Stimulated activated CD8-positive, alpha-beta memory T cell treated with anti-CD3 and anti-CD28 coated beads, Interleukin-15, amount 100 ng/mL, for 1 hour (primary cell): Measurements from ENCODE around the gene KSR1.

Experiments
- DNase-seq: peaks from one replicate; pipeline ENCODE4 v3.0.0-alpha.2; 2020; ENCODE audit warnings: low read depth

KSR1 gene

GRCh38 chr17:27550974-27551505 lies 94.8 kb downstream of the KSR1 start:
- no peak for DNase-seq

- DNase-seq, result no peak
Observed at GRCh38 chr17:27551701-27552248, 95.5 kb downstream of the KSR1 start.

DNA sequence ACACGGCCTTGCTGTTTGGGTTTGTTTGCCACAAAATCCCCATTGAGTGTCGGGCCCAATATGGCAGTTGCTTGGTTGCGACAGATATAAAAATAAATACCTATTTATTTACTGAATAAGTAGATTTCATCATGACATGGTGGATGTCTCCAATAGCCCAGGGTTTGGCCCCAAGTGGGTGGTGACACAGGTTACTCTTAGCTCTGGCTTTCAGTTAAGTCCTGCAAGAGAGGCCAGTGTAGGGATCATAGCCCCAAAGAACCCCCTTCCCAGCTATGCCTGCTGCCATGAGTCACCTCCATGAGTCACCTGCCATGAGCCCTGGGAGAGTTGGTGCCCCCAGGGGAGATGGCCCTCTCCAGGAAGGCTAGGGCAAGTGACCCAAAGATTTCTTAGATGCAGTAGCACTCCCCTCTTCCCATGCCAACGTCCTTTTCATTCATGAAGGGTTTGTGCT lies 96.1 kb downstream of the KSR1 start:
- DNase-seq, result no peak

GRCh38 chr17:27553019-27553511 lies 96.8 kb downstream of the KSR1 start:
- no peak for DNase-seq

GRCh38 chr17:27554152-27554551 lies 97.9 kb downstream of the KSR1 start:
- DNase-seq, result no peak

GRCh38 chr17:27554911-27555310 lies 98.7 kb downstream of the KSR1 start:
- no peak for DNase-seq

GRCh38 chr17:27555339-27555738 lies 99.1 kb downstream of the KSR1 start:
- DNase-seq, result no peak

GRCh38 chr17:27558341-27558740 lies 102.1 kb downstream of the KSR1 start:
- DNase-seq, result no peak

- DNase-seq, result no peak
Observed at GRCh38 chr17:27558842-27559505, 102.7 kb downstream of the KSR1 start.

- DNase-seq, result no peak
Observed at GRCh38 chr17:27559506-27560481, 103.5 kb downstream of the KSR1 start.

DNA sequence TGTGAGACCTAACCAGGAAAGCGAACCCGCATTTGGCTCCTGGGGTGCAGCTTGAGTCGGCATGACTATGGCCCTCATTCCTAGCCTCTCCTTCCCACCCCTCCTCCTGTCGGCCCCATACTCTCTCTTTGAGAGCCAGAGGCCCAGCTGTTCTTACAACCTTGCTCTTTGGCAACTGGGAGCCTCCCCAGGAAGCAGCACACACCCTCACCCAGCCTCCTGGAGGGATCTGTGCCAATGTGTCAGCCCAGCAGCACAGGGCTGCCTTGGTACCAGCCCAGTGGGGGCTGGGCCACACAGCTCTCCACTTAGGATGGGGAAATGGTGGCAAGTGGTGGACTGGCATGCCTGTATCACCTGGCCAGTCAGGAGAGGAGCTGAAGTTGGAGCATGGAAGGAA lies 104.4 kb downstream of the KSR1 start:
- no peak for DNase-seq

GRCh38 chr17:27562777-27563455 lies 106.7 kb downstream of the KSR1 start:
- DNase-seq, result no peak

DNA sequence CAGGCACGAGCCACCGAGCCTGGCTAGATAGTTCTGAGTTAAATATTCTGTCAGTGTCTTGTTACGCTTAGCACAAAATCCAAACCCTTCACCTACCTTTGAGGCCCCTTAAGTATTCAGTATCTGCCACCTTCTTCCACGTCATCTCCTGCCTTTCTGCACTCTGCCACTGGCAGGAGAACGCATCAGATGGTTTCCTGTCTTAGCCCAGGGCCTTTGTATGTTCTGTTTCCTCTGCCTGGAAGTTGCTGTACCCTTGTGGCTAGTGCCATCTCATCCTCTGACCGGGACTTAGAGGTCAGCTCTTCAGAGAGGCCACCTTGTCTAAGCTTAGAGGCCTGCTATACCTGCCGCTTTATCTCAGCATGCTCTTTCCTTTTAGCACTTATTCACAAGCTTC lies 107.3 kb downstream of the KSR1 start:
- DNase-seq, result no peak

DNA sequence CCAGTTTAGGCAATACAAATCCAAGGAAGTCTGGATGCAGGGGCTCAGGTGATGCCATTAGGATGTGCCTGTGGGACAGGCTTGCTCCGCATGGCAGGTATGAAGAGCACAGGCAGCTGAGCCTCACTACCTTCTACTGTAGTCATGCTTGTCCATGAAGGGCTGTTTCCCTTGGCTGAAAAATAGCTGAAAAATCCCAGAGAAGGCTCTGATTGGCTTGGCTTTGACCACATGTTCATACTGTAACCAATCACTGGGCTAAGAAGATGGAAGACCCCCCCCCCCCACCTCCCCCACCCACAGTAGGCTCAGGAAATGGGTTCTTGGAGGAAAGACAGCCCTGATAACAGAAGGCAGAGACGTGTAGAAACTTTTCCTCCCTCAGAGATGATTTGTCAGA lies 108.2 kb downstream of the KSR1 start:
- no peak for DNase-seq

- no peak for DNase-seq
Observed at GRCh38 chr17:27565874-27566670, 109.8 kb downstream of the KSR1 start.

- no peak for DNase-seq
Observed at GRCh38 chr17:27566671-27567562, 110.7 kb downstream of the KSR1 start.

DNA sequence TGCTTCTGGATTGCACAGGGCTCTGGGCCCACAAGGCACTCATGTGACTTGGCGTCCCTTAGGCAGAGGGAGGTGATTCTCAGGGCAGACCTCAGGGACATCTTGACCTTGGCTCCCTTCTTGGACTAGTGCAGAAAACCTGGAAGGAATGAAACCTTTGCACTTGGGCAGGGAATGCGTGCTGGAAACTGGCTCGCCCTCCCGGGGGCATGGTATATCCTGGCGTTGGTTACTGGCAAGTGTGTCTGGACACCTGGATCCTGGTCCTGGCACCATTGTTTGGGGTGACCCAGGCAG lies 111.3 kb downstream of the KSR1 start:
- DNase-seq, result no peak

- DNase-seq, result no peak
Observed at GRCh38 chr17:27568216-27568615, 112.0 kb downstream of the KSR1 start.

GRCh38 chr17:27568811-27569210 lies 112.6 kb downstream of the KSR1 start:
- no peak for DNase-seq

DNA sequence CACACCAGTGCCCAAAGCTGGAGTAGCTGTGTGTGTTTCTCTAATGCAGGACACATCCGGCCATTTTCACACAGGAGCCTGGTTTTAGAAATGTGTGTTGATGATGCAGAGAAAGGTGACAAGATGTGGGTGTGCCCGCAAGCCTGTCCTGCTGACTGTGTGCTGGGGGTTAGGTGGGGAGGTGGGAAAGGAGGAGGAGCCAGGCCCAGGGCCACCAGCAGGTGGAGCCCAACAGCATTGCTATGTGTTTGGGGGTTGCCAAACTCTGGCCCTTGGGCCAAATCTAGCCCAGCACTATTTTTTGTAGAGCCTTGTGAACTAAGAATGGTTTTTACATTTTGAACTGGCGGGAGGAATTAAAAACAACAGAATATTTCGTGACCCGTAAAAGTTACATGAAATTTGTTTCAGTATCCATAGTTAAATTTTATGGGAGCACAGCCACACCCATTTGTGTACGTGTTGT lies 113.0 kb downstream of the KSR1 start:
- peak; percentile 11 for DNase-seq
